Endothelial cell (in vitro differentiated cells): ENCODE results near the gene NFIX. TPM values are rescaled to one million over a fixed set of nuclear protein-coding genes. Genes with fewer than 3 reads are reported as not detected.

Source experiments
- DNase-seq: peaks from one replicate; pipeline ENCODE4 v3.0.0; 2021; ENCODE audit warnings: low spot score
- H3K27ac Mint-ChIP-seq: one replicate; pipeline ENCODE4 v1.8.0; 2021; ENCODE audit warnings: mixed read lengths, inconsistent platforms; ENCODE audit not compliant: unreplicated experiment
- H3K27me3 Mint-ChIP-seq: one replicate; pipeline ENCODE4 v1.8.0; 2021; ENCODE audit warnings: mild to moderate bottlenecking, moderate library complexity, mixed read lengths, inconsistent platforms; ENCODE audit not compliant: unreplicated experiment
- H3K36me3 Mint-ChIP-seq: one replicate; pipeline ENCODE4 v1.8.0; 2021; ENCODE audit warnings: mild to moderate bottlenecking, low read depth, mixed read lengths, inconsistent platforms; ENCODE audit not compliant: unreplicated experiment
- H3K4me1 Mint-ChIP-seq: one replicate; pipeline ENCODE4 v1.8.0; 2021; ENCODE audit warnings: mild to moderate bottlenecking, mixed read lengths, inconsistent platforms; ENCODE audit not compliant: unreplicated experiment
- H3K4me3 Mint-ChIP-seq: one replicate; pipeline ENCODE4 v1.8.0; 2021; ENCODE audit warnings: mild to moderate bottlenecking, mixed read lengths, inconsistent platforms; ENCODE audit not compliant: unreplicated experiment
- H3K9me3 Mint-ChIP-seq: one replicate; pipeline ENCODE4 v1.8.0; 2021; ENCODE audit warnings: mixed read lengths, inconsistent platforms; ENCODE audit not compliant: unreplicated experiment
- CTCF ChIP-seq: fragments of 200-600 bp; sonication (generic); IDR thresholded peaks from one replicate; pipeline ENCODE4 v1.5.0; 2021; ENCODE audit warnings: antibody characterized with exemption; ENCODE audit not compliant: unreplicated experiment
- total RNA-seq: library from RNA; stranded (reverse); fragmentation: NEBNext Ultra II Directional; extraction: Animal tissue kit (Norgen Biotek cat#: 25700); gene quantifications from one replicate; pipeline ENCODE4 v1.2.1, GENCODE V29; 2021; ENCODE audit not compliant: unreplicated experiment

Gene NFIX
- total RNA-seq, 1 donor from 2014 or later, result 9.9 TPM

GRCh38 chr19:13045812-13046211, 50.5 kb downstream of the NFIX start:
- Mint-ChIP-seq H3K4me3 (no peak overlapping the region), H3K27ac (no peak overlapping the region), H3K27me3 (peaks cover 13% of the 10 kb centered on the region), H3K36me3 (peaks cover 4% of the 10 kb centered on the region), H3K9me3 (no peaks in the 10 kb centered on the region), H3K4me1 (peaks cover 17% of the 10 kb centered on the region)
- DNase-seq, result no peak
- no peak for TF ChIP-seq CTCF

GRCh38 chr19:13047374-13047773, 52.1 kb downstream of the NFIX start:
- TF ChIP-seq CTCF, result no peak

GRCh38 chr19:13050274-13050673, 55.0 kb downstream of the NFIX start:
- Mint-ChIP-seq H3K27ac (no peak overlapping the region), H3K4me3 (no peak overlapping the region), H3K4me1 (peaks cover 41% of the 10 kb centered on the region), H3K36me3 (no peaks in the 10 kb centered on the region), H3K27me3 (peaks cover 15% of the 10 kb centered on the region), H3K9me3 (no peaks in the 10 kb centered on the region)
- DNase-seq, result no peak
- TF ChIP-seq CTCF, result no peak

More at GRCh38 chr19:13047374-13047773, 52.1 kb downstream of the NFIX start:
- Mint-ChIP-seq H3K9me3 (no peaks in the 10 kb centered on the region), H3K4me1 (peaks cover 29% of the 10 kb centered on the region), H3K27ac (no peak overlapping the region), H3K36me3 (peaks cover 4% of the 10 kb centered on the region), H3K27me3 (peaks cover 13% of the 10 kb centered on the region), H3K4me3 (no peak overlapping the region)
- DNase-seq, result no peak

- Mint-ChIP-seq H3K27me3 (peaks cover 17% of the 10 kb centered on the region), H3K4me3 (peak overlapping the region; percentile 65), H3K4me1 (peaks cover 52% of the 10 kb centered on the region), H3K9me3 (no peaks in the 10 kb centered on the region), H3K36me3 (no peaks in the 10 kb centered on the region), H3K27ac (no peak overlapping the region)
- DNase-seq, result peak; percentile 67
- no peak for TF ChIP-seq CTCF
Observed at GRCh38 chr19:13051557-13052165, 56.4 kb downstream of the NFIX start.

- Mint-ChIP-seq H3K27ac (no peak overlapping the region), H3K36me3 (no peaks in the 10 kb centered on the region), H3K4me3 (no peak overlapping the region), H3K4me1 (peaks cover 58% of the 10 kb centered on the region), H3K9me3 (no peaks in the 10 kb centered on the region), H3K27me3 (peaks cover 12% of the 10 kb centered on the region)
- DNase-seq, result no peak
- TF ChIP-seq CTCF, result no peak
Observed at GRCh38 chr19:13052447-13053175, 57.3 kb downstream of the NFIX start.
